ENCODE results near the gene DDX10. TPM values are rescaled to one million over a fixed set of nuclear protein-coding genes. Genes with fewer than 3 reads are reported as not detected.

The DDX10 gene
- total and polyA plus RNA-seq, 9 of the 15 experiments (the other 6 are each of a cell fraction or from before 2014, with no cell fraction given) = 33.9 to 94.6 (median 50.7) TPM

DNA sequence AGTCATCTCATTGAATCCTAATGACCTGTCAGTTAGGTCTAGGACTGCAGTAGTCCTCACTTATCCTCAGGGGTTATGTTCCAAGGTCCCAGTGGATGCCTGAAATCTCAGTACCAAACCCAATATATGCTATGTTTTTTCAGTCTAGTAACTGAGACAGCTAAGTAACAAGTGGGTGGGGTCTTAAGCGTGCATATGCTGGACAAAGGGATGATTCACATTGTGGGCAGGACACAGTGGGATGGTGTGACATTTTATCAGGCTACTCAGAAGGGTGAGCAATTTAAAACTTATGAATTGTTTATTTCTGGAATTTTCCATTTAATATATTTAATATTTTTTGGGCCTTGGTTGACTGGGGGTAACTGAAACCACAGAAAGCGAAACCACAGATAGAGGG, 29.0 kb downstream of the DDX10 start:
- no TSS peak for BruUV-seq (replicated peaks)
- POLR2A ChIA-PET = no interaction called here

More for the DNA sequence above, 29.0 kb downstream of the DDX10 start:
- Histone ChIP-seq H3K27me3 (ENCODE audit: control insufficient read depth in 2 of 2, insufficient read depth in 2 of 2, low read length in 2 of 2) (no peaks in the 10 kb centered on the region), H3K4me2 (ENCODE audit: insufficient read depth, low read length) (no peak overlapping the region; the same call in 1 of the 2 replicates), H3K4me1 (replicated peaks in 1 of 2; ENCODE audit: control insufficient read depth in 2 of 2, insufficient read depth in 2 of 2, low read length in 2 of 2) (peaks cover 0 to 3% of the 10 kb centered on the region in 2 experiments; a peak in 1 of 5 replicates), H3K79me2 (ENCODE audit: control insufficient read depth, insufficient read depth, low read length) (no peaks in the 10 kb centered on the region), H3K27ac (ENCODE audit: extremely low read depth, low read depth, low read length) (no peak overlapping the region), H3K4me3 (no peak overlapping the region), H2AFZ (ENCODE audit: low read depth, low read length) (no peak overlapping the region), H3K9ac (ENCODE audit: insufficient read depth in 1 of 2, low read depth in 2 of 2, low read length in 2 of 2) (no peak overlapping the region), H4K20me1 (replicated peaks; ENCODE audit: control insufficient read depth, insufficient read depth, low read length) (no peaks in the 10 kb centered on the region), H3K36me3 (ENCODE audit: control insufficient read depth, insufficient read depth, low read length) (peaks cover 79% of the 10 kb centered on the region), H3K9me3 (replicated peaks; ENCODE audit: control insufficient read depth, insufficient read depth, low read depth, low read length) (no peaks in the 10 kb centered on the region), H3K9me1 (ENCODE audit: control insufficient read depth, insufficient read depth, low read length) (no peaks in the 10 kb centered on the region)
- peak; percentile 11 for FAIRE-seq
- intact Hi-C loops (cut with micrococcal nuclease) = no loop called here
- DNase-seq (ENCODE audit: extremely low read depth in 1 of 4, low spot score in 3 of 4) = peak in 2 of 4 experiments; percentile 15 to 39
- CTCF ChIA-PET (ENCODE audit: low intra/inter-chr PET ratio) = no interaction called here
- 53% methylated on average over 2 of the region's 2 CpGs for WGBS (ENCODE audit: insufficient coverage, low coverage, missing lambda C conversion rate)
- TF ChIP-seq L3MBTL2 (IDR thresholded peaks at IDR 0.05) (no peak), JUND (IDR thresholded peaks at IDR 0.05; ENCODE audit: borderline replicate concordance, low read depth, low read length) (peak; percentile 40; the same call in 1 of the 2 replicates), JUND (tag; IDR thresholded peaks at IDR 0.05; ENCODE audit: borderline replicate concordance, low read depth, low read length) (no peak), FOSL1 (tag; conservative IDR thresholded peaks at IDR 0.05) (peak; percentile 58)
- TF ChIP-seq, protein P1, sequence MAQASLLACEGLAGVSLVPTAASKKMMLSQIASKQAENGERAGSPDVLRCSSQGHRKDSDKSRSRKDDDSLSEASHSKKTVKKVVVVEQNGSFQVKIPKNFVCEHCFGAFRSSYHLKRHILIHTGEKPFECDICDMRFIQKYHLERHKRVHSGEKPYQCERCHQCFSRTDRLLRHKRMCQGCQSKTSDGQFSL (CRISPR knock-in tag; IDR thresholded peaks at IDR 0.05) = no peak
- TF ChIP-seq, protein P1 (tag; IDR thresholded peaks at IDR 0.05) = no peak
- TF ChIP-seq, protein P2, sequence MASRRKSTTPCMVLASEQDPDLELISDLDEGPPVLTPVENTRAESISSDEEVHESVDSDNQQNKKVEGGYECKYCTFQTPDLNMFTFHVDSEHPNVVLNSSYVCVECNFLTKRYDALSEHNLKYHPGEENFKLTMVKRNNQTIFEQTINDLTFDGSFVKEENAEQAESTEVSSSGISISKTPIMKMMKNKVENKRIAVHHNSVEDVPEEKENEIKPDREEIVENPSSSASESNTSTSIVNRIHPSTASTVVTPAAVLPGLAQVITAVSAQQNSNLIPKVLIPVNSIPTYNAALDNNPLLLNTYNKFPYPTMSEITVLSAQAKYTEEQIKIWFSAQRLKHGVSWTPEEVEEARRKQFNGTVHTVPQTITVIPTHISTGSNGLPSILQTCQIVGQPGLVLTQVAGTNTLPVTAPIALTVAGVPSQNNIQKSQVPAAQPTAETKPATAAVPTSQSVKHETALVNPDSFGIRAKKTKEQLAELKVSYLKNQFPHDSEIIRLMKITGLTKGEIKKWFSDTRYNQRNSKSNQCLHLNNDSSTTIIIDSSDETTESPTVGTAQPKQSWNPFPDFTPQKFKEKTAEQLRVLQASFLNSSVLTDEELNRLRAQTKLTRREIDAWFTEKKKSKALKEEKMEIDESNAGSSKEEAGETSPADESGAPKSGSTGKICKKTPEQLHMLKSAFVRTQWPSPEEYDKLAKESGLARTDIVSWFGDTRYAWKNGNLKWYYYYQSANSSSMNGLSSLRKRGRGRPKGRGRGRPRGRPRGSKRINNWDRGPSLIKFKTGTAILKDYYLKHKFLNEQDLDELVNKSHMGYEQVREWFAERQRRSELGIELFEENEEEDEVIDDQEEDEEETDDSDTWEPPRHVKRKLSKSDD (conservative IDR thresholded peaks at IDR 0.05; ENCODE audit: low read length) = no peak
- TF ChIP-seq, protein P3, sequence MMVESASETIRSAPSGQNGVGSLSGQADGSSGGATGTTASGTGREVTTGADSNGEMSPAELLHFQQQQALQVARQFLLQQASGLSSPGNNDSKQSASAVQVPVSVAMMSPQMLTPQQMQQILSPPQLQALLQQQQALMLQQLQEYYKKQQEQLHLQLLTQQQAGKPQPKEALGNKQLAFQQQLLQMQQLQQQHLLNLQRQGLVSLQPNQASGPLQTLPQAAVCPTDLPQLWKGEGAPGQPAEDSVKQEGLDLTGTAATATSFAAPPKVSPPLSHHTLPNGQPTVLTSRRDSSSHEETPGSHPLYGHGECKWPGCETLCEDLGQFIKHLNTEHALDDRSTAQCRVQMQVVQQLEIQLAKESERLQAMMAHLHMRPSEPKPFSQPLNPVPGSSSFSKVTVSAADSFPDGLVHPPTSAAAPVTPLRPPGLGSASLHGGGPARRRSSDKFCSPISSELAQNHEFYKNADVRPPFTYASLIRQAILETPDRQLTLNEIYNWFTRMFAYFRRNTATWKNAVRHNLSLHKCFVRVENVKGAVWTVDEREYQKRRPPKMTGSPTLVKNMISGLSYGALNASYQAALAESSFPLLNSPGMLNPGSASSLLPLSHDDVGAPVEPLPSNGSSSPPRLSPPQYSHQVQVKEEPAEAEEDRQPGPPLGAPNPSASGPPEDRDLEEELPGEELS (CRISPR knock-in tag; IDR thresholded peaks at IDR 0.05; ENCODE audit: borderline replicate concordance) = no peak
- ATAC-seq = no peak
- in situ Hi-C loops (cut with MboI) = no loop called here
